Embryonic facial prominence (tissue), 1 donor: Measurements from ENCODE around the gene PANK1.

Source experiments
- DNase-seq: peaks from one replicate; pipeline ENCODE4 v3.0.0-alpha.2; 2016; ENCODE audit errors: extremely low spot score

PANK1 gene

GRCh38 chr10:89651916-89652573 lies 7.0 kb upstream of the PANK1 start:
- DNase-seq: no peak

- no peak for DNase-seq
Observed at GRCh38 chr10:89651205-89651915, 6.3 kb upstream of the PANK1 start.

GRCh38 chr10:89649051-89649450 lies 4.0 kb upstream of the PANK1 start:
- DNase-seq: no peak

- DNase-seq: no peak
Observed at GRCh38 chr10:89648074-89648473, 3.0 kb upstream of the PANK1 start.

GRCh38 chr10:89646889-89647657 lies 2.0 kb upstream of the PANK1 start:
- no peak for DNase-seq

- DNase-seq: no peak
Observed at GRCh38 chr10:89645742-89646172, 715 bp upstream of the PANK1 start.

GRCh38 chr10:89644691-89644966 lies 413 bp downstream of the PANK1 start:
- DNase-seq: no peak

GRCh38 chr10:89643812-89644690 lies 991 bp downstream of the PANK1 start:
- peak; percentile 84 for DNase-seq

GRCh38 chr10:89643431-89643811 lies 1.6 kb downstream of the PANK1 start:
- DNase-seq: no peak

GRCh38 chr10:89642193-89642592 lies 2.8 kb downstream of the PANK1 start:
- no peak for DNase-seq

GRCh38 chr10:89640241-89640640 lies 4.8 kb downstream of the PANK1 start:
- no peak for DNase-seq

GRCh38 chr10:89639326-89639725 lies 5.7 kb downstream of the PANK1 start:
- DNase-seq: no peak

GRCh38 chr10:89637113-89637512 lies 7.9 kb downstream of the PANK1 start:
- DNase-seq: no peak

- no peak for DNase-seq
Observed at GRCh38 chr10:89634637-89635036, 10.4 kb downstream of the PANK1 start.

GRCh38 chr10:89633484-89633883 lies 11.6 kb downstream of the PANK1 start:
- DNase-seq: no peak

- DNase-seq: no peak
Observed at GRCh38 chr10:89632824-89633223, 12.2 kb downstream of the PANK1 start.

- DNase-seq: no peak
Observed at GRCh38 chr10:89627830-89628229, 17.2 kb downstream of the PANK1 start.

- no peak for DNase-seq
Observed at GRCh38 chr10:89625041-89625765, 19.8 kb downstream of the PANK1 start.

GRCh38 chr10:89624020-89624419 lies 21.0 kb downstream of the PANK1 start:
- DNase-seq: no peak

- DNase-seq: no peak
Observed at GRCh38 chr10:89622151-89622550, 22.9 kb downstream of the PANK1 start.

- no peak for DNase-seq
Observed at GRCh38 chr10:89621438-89621837, 23.6 kb downstream of the PANK1 start.
